BE2C (cell line): Measurements from ENCODE around the gene HIVEP3.

Source experiments
- DNase-seq: peaks from one replicate; pipeline ENCODE4 v3.0.0-alpha.2; 2020
- H3K27me3 ChIP-seq: fragments of 250-450 bp; sonication (Bioruptor Pico); 2 replicates; pipeline ENCODE4 v1.5.1; 2020; ENCODE audit warnings: mild to moderate bottlenecking
- H3K36me3 ChIP-seq: fragments of 250-450 bp; sonication (Bioruptor Pico); 2 replicates; pipeline ENCODE4 v1.5.1; 2020; ENCODE audit warnings: mild to moderate bottlenecking
- H3K4me1 ChIP-seq: fragments of 250-450 bp; sonication (Bioruptor Pico); 2 replicates; pipeline ENCODE4 v1.5.1; 2020
- H3K4me3 ChIP-seq: 2 replicates; pipeline ENCODE4 v1.5.1; 2011; ENCODE audit warnings: low read depth, low read length
- H3K9me3 ChIP-seq: fragments of 250-450 bp; sonication (Bioruptor Pico); 2 replicates; pipeline ENCODE4 v1.5.1; 2020
- TF ChIP-seq, protein P1 (sequence below): IDR thresholded peaks from 2 replicates; pipeline ENCODE4 v1.5.1; 2012; ENCODE audit warnings: mild to moderate bottlenecking, low read depth, low read length

Gene HIVEP3

DNA sequence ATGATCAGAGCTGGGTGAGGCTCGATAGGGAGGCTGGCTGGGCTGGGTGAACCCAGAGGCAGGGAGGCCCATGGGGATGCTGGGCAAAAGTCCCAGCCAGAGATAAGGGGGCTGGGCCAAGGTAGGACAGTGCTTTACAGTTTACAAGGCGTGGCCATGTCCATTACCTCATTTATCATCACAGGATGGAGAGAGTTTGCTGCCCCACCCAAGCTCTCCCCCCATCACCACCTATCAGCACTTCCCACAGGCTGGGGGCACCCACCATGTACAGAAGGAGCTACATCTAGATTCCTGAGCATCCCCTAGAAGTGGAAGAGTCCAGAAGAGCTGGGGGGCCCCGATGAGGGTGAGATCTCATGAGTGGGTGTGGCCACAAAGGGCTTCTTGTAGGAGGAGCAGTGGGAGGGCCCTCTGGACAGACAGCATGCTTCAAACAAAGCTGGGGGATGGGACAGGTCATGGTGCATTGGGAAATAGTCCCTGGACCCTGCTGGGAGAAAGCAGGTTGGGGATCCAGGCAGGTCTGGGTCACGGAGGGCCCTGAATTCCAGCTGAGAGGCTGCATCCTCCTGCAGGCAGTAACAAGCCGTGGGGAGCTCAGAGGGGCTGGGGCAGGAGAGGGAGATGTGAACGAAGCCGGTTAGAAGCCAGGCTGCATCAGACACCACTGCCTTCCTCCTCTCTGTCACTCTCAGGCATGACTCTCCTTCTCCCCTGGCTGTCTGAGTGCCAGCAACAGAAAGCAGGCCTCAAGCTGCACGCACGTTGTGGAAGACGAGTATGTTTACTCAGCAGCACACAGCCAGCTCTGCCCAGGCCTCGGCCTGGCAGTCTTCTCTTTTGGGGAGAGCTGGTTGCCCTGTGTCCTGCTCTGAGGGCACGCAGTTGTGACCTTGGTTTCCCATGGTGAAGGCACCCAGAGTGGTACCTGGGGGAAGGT is 202.3 kb downstream of the HIVEP3 start:
- no peak for DNase-seq
- Histone ChIP-seq H3K27me3 (no peaks in the 10 kb centered on the region), H3K9me3 (no peaks in the 10 kb centered on the region), H3K4me1 (peaks cover 4% of the 10 kb centered on the region; the same call in 1 of the 2 replicates), H3K4me3 (no peak overlapping the region), H3K36me3 (no peaks in the 10 kb centered on the region)
- TF ChIP-seq, protein P1, sequence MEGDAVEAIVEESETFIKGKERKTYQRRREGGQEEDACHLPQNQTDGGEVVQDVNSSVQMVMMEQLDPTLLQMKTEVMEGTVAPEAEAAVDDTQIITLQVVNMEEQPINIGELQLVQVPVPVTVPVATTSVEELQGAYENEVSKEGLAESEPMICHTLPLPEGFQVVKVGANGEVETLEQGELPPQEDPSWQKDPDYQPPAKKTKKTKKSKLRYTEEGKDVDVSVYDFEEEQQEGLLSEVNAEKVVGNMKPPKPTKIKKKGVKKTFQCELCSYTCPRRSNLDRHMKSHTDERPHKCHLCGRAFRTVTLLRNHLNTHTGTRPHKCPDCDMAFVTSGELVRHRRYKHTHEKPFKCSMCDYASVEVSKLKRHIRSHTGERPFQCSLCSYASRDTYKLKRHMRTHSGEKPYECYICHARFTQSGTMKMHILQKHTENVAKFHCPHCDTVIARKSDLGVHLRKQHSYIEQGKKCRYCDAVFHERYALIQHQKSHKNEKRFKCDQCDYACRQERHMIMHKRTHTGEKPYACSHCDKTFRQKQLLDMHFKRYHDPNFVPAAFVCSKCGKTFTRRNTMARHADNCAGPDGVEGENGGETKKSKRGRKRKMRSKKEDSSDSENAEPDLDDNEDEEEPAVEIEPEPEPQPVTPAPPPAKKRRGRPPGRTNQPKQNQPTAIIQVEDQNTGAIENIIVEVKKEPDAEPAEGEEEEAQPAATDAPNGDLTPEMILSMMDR, result no peak

DNA sequence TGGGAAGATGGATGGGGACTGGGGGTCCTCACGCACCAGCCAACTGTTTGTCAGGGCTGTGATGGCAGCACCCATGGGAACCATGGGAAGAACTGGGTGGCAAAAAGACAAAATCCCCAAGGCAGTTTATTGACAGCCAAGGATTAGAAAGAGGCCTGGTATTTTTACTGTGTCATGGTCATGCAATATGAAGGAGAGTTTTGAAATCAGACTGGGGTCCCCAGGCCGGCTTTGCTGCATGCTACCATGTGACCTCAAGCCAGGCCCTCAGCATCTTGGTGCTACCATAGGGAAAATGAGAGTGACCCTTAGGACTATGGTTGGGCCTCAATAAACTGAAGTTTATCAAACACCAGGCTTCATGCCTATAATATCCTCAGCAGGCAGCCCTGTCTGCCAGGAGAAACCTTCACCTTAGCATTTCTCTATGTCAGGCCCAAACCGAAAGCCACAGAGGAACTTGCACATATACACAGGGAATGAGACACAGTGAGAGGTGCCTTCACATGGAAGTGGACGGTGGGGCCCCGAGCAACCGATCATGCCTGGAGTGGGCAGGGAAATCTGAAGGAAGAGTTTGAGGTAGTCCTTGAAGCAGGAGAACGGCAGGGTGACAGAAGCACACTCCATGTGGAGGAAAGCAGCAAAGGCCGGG is 203.2 kb downstream of the HIVEP3 start:
- H3K4me1 ChIP-seq, result peaks cover 4% of the 10 kb centered on the region; the same call in 1 of the 2 replicates

DNA sequence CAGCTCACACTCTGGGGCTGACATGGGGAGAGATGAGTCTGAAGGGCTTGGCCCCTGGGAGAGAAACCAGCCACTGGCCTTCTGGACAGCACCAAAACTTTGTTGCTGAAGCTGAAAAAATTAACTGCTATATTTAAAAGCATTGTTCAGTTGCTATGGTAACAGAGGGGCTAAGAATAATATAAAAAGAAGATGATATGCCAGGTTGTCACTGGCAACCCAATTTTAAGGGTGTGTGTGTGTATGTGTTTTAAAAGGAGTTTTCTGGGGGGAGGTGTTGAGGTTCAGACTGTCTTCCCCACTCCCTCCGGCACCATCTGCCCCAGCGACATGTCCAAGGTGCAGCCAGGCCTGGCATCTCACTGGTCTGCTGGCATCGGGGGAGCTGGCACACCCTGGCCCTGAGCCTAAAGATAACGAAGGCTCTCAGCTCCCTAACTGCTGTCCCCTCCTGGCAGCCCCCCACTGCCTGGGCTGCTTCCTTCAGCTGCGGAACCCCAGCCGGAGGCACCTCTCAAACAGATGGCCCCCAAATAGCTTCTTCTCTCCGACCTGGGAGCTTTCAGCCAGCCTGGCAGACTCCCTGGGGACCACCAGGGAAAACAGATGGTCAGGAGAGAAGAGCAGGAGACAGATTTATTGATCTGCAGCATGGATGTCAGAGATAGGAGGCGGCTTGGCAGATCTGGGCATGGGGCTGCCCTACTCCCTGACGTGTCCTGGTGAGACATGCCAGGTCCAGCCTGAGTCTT is 203.9 kb downstream of the HIVEP3 start:
- Histone ChIP-seq H3K9me3 (no peaks in the 10 kb centered on the region), H3K27me3 (no peaks in the 10 kb centered on the region), H3K4me1 (peaks cover 4% of the 10 kb centered on the region; the same call in 1 of the 2 replicates), H3K36me3 (no peaks in the 10 kb centered on the region), H3K4me3 (no peak overlapping the region)
- DNase-seq, result peak; percentile 58
- TF ChIP-seq, protein P1, result no peak

More for the DNA sequence above, 203.2 kb downstream of the HIVEP3 start:
- DNase-seq, result no peak
- no peaks in the 10 kb centered on the region for H3K27me3 ChIP-seq
- H3K4me3 ChIP-seq, result no peak overlapping the region
- H3K36me3 ChIP-seq, result no peaks in the 10 kb centered on the region
- H3K9me3 ChIP-seq, result no peaks in the 10 kb centered on the region
- TF ChIP-seq, protein P1, result no peak

DNA sequence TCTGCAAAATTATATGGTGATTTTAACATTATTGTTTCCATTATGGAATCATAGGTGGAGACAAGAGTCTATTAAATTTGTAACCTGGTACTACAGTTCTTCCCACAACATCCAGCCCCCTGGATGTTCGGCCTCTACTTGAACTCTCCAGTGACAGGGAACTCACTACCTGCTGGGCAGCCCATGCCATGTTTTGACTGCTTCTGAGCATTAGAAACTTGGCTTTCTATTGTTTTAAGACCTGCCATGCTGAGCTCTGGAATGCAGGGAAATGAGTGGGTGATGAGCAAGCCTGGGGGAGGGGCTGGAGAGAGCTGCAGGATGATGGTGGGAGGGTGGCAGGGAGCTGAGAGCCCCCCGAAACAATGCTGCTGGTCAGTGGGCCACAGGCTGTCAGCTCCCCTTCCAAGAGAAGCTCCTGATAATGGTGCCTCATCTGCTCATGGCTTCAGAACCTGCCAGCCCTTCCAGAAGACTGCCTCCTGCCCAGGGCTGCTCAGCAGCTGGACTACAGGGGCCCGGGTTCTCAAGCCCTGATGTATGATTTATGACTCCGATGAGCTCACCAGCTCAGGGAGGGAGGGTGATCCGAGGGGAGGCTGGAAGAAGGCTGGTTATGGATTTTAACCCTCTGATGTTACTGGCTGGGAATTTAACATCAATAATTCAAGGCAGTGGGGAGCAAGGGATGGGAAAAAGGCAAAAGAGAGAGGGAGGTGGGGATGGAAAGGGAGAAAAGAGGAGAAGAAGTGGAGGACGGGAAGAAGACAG is 205.0 kb downstream of the HIVEP3 start:
- Histone ChIP-seq H3K4me3 (no peak overlapping the region), H3K27me3 (no peaks in the 10 kb centered on the region), H3K9me3 (no peaks in the 10 kb centered on the region), H3K4me1 (peaks cover 4% of the 10 kb centered on the region; the same call in 1 of the 2 replicates), H3K36me3 (no peaks in the 10 kb centered on the region)
- DNase-seq, result peak; percentile 25
- TF ChIP-seq, protein P1, result no peak

DNA sequence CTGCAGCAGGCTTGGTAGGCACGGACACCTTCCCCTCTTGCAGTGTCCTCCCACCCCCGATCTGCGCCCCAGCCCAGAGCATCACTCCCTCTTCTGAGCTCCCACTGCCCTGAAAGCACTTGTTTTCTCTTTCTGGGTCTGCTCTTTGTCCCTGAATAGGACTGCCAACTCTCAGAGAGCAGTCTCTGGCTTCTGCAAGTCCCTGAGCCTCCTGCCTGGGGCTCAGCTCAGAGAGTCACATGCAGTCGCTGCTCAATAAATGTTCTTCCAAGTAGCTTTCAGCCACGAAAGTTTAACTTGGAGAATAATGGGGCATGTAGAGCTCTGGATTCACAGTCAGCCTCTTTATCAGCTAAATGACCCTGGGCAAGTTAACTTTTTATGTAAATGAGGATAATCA is 205.6 kb downstream of the HIVEP3 start:
- TF ChIP-seq, protein P1, result no peak
- H3K4me3 ChIP-seq, result no peak overlapping the region
- DNase-seq, result no peak
- H3K4me1 ChIP-seq, result peaks cover 4% of the 10 kb centered on the region; the same call in 1 of the 2 replicates
- no peaks in the 10 kb centered on the region for H3K9me3 ChIP-seq
- no peaks in the 10 kb centered on the region for H3K27me3 ChIP-seq
- H3K36me3 ChIP-seq, result no peaks in the 10 kb centered on the region
